ENCODE results near the gene ATXN1.
"Not testable (repeated sequence)": the region's sequence is repeated elsewhere in the genome, so short reads cannot be mapped to it uniquely, and the experiment has no call there.

The ATXN1 gene

GRCh38 chr6:16263464-16264099, 497.7 kb downstream of the ATXN1 start:
- not testable (repeated sequence) for DNase-seq

- not testable (repeated sequence) for DNase-seq
Observed at GRCh38 chr6:16262773-16263172, 498.5 kb downstream of the ATXN1 start.

- DNase-seq, result not testable (repeated sequence)
Observed at GRCh38 chr6:16260602-16261001, 500.7 kb downstream of the ATXN1 start.

GRCh38 chr6:16259604-16260003, 501.7 kb downstream of the ATXN1 start:
- not testable (repeated sequence) for DNase-seq

- no peak for DNase-seq
Observed at GRCh38 chr6:16258709-16259075, 502.6 kb downstream of the ATXN1 start.

GRCh38 chr6:16257999-16258708, 503.1 kb downstream of the ATXN1 start:
- DNase-seq, result no peak

GRCh38 chr6:16256781-16257180, 504.5 kb downstream of the ATXN1 start:
- no peak for DNase-seq

GRCh38 chr6:16254535-16254934, 506.7 kb downstream of the ATXN1 start:
- no peak for DNase-seq

GRCh38 chr6:16253399-16254144, 507.7 kb downstream of the ATXN1 start:
- DNase-seq, result no peak

- DNase-seq, result no peak
Observed at GRCh38 chr6:16252686-16253299, 508.5 kb downstream of the ATXN1 start.

- DNase-seq, result no peak
Observed at GRCh38 chr6:16251706-16252105, 509.6 kb downstream of the ATXN1 start.

GRCh38 chr6:16249971-16250370, 511.3 kb downstream of the ATXN1 start:
- no peak for DNase-seq
